HG02852 (cell line): ENCODE results near the gene THSD7A.
"Not testable (repeated sequence)": the region's sequence is repeated elsewhere in the genome, so short reads cannot be mapped to it uniquely, and the experiment has no call there.

Source experiments
- ATAC-seq: cut with Tn5 transposase; IDR thresholded peaks from one replicate; pipeline ENCODE4 v1.9.1; 2021; ENCODE audit warnings: mild to moderate bottlenecking, moderate library complexity; ENCODE audit not compliant: unreplicated experiment

THSD7A gene

GRCh38 chr7:11472646-11473045, 359.4 kb downstream of the THSD7A start:
- ATAC-seq = no peak

GRCh38 chr7:11471255-11471654, 360.7 kb downstream of the THSD7A start:
- ATAC-seq = no peak

- no peak for ATAC-seq
Observed at GRCh38 chr7:11469028-11469745, 362.8 kb downstream of the THSD7A start.

GRCh38 chr7:11466517-11467105, 365.4 kb downstream of the THSD7A start:
- ATAC-seq = no peak

- no peak for ATAC-seq
Observed at GRCh38 chr7:11464624-11465023, 367.4 kb downstream of the THSD7A start.

GRCh38 chr7:11461946-11462345, 370.1 kb downstream of the THSD7A start:
- no peak for ATAC-seq

GRCh38 chr7:11458736-11459483, 373.1 kb downstream of the THSD7A start:
- ATAC-seq = no peak

GRCh38 chr7:11457419-11457818, 374.6 kb downstream of the THSD7A start:
- ATAC-seq = no peak

- no peak for ATAC-seq
Observed at GRCh38 chr7:11456574-11456973, 375.4 kb downstream of the THSD7A start.

- ATAC-seq = no peak
Observed at GRCh38 chr7:11452476-11452875, 379.5 kb downstream of the THSD7A start.

- no peak for ATAC-seq
Observed at GRCh38 chr7:11450281-11450680, 381.7 kb downstream of the THSD7A start.

GRCh38 chr7:11449316-11449715, 382.7 kb downstream of the THSD7A start:
- ATAC-seq = no peak

GRCh38 chr7:11448323-11448722, 383.7 kb downstream of the THSD7A start:
- ATAC-seq = no peak

- ATAC-seq = no peak
Observed at GRCh38 chr7:11447106-11447505, 384.9 kb downstream of the THSD7A start.

GRCh38 chr7:11443934-11444333, 388.1 kb downstream of the THSD7A start:
- ATAC-seq = not testable (repeated sequence)

- no peak for ATAC-seq
Observed at GRCh38 chr7:11437994-11438393, 394.0 kb downstream of the THSD7A start.

- no peak for ATAC-seq
Observed at GRCh38 chr7:11436773-11437524, 395.0 kb downstream of the THSD7A start.

GRCh38 chr7:11436316-11436715, 395.7 kb downstream of the THSD7A start:
- no peak for ATAC-seq

- ATAC-seq = no peak
Observed at GRCh38 chr7:11434366-11434765, 397.6 kb downstream of the THSD7A start.

GRCh38 chr7:11430841-11431240, 401.2 kb downstream of the THSD7A start:
- ATAC-seq = no peak

- ATAC-seq = no peak
Observed at GRCh38 chr7:11430112-11430511, 401.9 kb downstream of the THSD7A start.
